HG03039 (cell line): ENCODE data around the gene CWC27.

Experiments used
- ATAC-seq: cut with Tn5 transposase; IDR thresholded peaks from one replicate; pipeline ENCODE4 v1.9.1; 2021; ENCODE audit warnings: mild to moderate bottlenecking, moderate library complexity; ENCODE audit not compliant: unreplicated experiment

Gene CWC27

DNA sequence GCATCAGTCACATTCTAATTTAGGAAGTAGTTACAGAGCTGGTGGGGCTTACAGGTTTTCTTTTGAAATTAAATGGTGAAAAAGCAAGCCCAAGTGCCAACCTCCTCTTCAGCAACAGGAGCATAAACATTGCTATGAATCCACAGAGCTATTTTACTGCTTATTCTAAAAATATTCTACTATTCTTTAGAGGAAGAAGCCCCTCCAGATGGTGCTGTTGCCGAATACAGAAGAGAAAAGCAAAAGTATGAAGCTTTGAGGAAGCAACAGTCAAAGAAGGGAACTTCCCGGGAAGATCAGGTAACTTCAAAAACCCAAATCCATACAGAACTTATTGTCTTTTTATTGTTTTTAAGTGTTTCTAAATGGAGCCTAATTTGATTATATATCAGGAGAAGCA lies 202.8 kb downstream of the CWC27 start:
- no peak for ATAC-seq

- ATAC-seq, result no peak
These were observed 203.3 kb downstream of the CWC27 start for GRCh38 chr5:64971990-64972389.

DNA sequence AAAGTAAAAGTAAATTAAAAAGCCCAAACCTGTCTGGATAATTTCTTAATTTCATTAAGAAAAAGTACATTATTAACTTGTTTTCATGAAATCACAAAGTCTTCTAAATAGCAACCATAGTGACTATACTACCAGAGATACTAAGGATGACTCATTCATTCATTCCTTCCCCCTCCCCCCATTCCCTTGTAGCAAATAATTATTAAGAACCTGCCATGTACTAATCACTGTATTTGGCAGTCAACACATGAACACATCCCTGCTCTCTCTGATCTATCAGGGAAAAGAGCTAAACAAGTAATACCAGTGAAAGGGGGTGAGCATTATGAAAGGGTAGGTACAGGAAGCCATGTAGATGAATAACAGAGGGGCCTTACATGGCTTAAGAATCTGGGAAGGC lies 203.9 kb downstream of the CWC27 start:
- ATAC-seq, result no peak

DNA sequence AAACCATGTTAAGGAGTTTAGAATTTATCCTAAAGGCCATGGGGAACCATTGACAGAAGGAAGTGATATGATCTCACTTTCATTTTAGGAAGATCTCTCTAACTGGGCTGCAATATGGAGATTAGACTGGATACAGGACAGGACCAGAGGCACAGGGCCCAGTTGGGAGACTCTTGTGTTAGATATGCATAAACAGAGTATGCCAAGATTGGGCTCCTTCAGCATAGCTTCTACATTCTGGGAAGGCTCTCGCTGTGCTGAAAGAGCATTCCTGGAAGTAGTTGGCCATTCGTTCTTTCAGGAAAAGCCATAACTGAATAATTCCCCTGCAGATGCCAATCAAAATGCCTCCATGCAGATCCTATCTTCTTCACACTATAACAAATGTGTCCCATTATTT lies 204.5 kb downstream of the CWC27 start:
- no peak for ATAC-seq

- no peak for ATAC-seq
These were observed 209.0 kb downstream of the CWC27 start for GRCh38 chr5:64977779-64978178.

- ATAC-seq, result no peak
These were observed 209.8 kb downstream of the CWC27 start for GRCh38 chr5:64978546-64978945.

- ATAC-seq, result no peak
These were observed 210.8 kb downstream of the CWC27 start for GRCh38 chr5:64979531-64979930.

DNA sequence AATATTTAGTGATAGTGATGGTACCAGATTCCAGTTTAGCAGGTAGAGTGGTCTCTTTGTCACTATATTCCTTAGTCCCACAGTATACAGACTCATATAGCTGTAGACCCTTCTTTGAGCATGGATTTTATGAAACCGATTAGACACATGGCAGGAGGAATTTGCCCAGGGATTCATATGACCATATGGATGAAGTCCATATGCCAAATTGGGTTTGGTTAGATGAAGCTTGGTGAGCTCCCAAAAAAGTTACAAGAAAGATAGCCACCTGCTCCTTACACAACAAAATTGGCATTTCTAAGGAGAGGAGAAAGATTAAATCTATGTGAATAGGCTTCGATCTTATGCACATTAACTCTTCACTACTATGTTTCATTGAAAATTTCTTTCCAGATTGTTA lies 211.4 kb downstream of the CWC27 start:
- ATAC-seq, result no peak

DNA sequence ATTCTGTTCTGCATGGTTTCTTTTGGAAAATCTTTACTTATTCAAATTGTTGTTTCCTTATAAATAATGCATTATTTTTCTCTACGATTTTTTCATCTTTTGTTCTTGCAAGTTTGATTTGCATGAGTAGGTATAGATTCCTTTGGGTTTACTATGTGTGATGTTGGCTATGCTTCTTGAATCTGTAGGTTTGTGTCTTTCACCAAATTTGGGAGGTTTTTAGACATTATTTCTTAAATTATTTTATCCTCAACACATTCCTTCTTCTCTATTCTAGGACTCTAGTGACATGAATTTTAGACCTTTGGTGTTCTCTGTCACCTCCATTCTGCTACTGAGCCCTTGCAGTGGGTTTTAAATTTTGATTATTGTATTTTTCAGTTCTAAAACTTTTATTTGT lies 219.0 kb downstream of the CWC27 start:
- ATAC-seq, result no peak

DNA sequence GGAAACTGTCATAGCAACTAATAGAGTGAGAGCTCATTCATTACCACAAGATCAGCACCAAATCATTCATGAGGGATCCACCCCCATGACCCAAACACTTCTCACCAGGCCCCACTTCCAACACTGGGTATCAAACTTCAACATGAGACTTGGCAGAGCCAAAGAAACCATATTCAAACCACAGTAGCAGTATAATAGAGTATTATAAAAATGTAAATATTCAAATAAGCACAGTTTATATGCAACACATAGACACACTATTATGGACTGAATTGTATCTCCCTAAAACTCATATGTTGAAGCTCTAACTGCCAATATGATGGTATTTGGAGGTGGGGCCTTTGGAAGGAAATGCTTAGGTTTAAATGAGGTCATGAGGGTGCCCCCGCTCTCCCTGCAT lies 240.5 kb downstream of the CWC27 start:
- no peak for ATAC-seq

GRCh38 chr5:65010841-65011240 lies 242.1 kb downstream of the CWC27 start:
- no peak for ATAC-seq

DNA sequence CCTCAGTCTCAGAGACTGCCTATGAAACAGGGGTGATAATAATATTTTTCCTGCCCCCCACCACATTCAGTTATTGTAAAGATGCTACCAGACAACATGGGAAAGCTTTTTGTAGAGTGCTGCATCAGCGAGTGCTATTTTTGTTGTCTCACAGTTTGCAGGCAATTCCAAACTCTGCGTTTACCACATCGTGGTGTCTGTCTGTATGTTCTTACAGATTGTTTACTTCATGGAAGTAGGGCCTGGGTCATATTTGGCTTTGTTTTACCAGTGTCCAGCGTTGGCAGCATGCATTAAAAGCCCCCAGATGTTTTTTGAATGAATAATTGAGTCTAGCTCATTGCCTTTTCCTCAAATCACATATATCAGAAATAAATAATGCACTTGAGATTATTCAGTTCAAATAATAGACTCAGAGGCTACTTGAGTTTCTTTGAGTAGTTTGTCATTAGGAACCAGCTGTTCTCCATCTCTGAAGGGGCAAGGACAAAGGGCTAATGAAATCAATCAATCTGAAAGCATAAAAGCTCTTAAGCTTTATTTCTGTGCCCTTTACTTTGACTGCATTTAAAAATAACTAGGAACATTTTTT lies 243.7 kb downstream of the CWC27 start:
- ATAC-seq, result no peak

DNA sequence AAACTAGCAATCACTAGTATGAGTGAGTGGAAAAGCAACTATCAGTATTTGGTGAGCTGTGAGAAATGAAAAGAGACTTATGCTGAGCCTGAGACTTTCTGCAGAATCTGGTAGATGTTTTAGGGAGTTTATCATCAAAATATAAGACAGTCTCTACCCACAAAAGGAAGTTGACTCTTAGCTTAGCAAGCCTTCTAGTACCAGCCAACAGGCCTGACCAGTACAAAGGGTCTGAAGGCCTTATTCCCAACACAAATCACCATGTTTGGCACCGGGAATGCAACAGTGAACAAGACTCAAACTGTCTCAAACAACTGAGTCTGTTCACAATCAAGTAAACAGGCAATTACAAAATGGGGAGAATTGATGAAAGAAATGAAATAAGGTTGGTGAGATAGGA lies 244.4 kb downstream of the CWC27 start:
- ATAC-seq, result no peak

DNA sequence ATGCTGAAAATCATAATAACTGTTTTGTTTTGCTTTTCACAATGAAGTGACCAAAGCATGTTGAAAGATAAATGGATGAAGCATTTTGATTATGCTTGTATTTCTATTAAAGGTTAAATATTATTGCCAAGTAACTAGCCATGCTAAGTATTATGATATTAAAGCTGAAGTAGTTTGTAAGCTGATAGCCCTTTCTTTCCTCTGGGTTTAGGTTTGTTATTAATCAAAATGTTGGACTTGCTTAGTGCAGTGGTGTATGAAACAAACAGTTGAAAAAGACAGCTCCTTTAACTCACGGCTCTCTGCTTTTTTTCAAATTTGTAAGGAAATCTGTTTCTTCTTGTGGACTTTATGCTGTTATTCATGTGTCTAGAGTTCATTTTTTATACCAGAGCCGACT lies 246.0 kb downstream of the CWC27 start:
- no peak for ATAC-seq

DNA sequence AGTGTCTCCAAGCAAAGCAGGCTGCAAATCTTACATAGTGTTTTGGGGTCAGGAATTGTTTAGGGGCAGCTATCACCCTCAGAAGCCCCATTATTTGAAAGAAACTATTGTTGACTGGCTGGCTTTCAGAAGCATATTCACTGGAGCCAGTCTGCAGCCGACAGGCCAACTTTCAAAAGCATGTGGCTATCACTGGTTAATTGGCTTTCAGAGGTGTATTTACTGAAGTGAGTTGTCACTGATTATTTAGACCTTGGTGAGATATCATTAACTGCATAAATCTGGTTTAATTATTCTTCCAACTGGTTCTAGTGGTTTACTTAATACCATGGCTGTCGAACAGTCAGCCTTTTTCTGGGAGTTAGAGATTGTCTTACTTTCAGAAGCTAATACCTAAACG lies 247.0 kb downstream of the CWC27 start:
- ATAC-seq, result no peak

GRCh38 chr5:65017636-65018035 lies 248.9 kb downstream of the CWC27 start:
- no peak for ATAC-seq

DNA sequence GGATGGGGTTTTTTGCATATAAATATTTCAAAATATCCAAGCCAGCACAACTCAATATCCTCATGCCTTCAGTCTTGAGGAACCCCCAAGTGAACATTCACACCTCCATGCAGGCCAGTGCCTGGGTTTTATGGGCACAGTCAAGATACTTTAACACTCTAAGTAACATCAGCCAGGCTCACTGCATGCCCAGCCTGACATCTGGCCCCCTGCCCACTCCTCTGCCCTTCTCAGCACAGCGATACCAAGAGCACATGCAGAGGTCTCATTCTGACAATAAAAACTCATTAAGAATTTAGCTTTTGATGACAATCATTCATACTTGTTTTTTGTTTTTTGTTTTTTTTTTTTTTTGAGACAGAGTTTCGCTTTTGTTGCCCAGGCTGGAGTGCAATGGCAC lies 250.0 kb downstream of the CWC27 start:
- ATAC-seq, result no peak

- ATAC-seq, result no peak
These were observed 251.8 kb downstream of the CWC27 start for GRCh38 chr5:65020492-65020891.

DNA sequence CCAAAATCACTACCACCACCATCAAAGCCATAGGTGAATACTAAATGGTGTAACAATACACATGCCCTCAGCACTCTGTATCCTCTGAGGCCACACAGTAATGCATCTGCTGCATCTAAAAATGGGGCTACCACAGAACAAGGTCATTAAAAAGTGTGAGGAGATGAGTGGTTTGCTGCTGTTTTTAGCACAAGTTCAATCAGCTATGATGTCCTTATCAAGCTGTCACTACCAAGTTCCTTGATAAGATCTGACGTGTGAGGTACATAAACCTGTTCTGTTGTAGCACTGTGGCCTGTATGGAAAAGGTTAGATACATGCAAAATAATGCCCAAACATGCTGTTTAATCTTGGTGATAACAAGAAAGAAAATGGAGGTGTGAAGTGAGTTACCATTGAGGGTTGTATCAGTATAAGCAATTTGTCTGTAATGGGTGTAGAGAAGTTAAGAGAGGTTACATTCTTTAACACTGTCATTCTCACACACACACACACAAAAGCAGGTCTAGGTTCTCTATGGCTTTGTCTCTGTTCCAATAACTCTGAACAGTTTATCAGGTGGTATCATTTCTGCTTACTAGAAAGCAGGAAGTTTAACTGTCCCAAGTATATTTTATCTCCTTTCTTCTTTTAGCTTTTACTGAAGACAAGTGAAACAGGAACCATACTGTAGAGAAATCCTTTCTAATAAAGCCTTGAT lies 252.9 kb downstream of the CWC27 start:
- no peak for ATAC-seq

DNA sequence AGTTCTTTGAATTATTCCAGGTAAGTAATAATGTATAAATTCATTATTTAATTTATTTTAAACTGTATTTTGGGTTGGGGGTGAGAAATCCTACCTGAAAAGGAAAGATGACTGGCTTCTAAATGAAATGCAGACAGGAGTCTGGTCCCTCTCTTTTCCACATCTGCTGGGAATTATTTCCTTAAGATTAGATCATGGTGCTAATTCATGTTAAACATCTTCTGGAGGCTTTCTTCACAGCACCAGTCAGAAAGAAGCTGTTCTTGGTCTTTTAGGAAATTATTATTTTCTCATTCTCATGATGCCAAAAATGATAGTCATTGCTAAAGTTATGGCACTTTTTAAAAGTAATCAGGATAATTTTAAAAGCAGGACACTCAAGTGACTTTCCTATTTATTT lies 254.2 kb downstream of the CWC27 start:
- no peak for ATAC-seq

DNA sequence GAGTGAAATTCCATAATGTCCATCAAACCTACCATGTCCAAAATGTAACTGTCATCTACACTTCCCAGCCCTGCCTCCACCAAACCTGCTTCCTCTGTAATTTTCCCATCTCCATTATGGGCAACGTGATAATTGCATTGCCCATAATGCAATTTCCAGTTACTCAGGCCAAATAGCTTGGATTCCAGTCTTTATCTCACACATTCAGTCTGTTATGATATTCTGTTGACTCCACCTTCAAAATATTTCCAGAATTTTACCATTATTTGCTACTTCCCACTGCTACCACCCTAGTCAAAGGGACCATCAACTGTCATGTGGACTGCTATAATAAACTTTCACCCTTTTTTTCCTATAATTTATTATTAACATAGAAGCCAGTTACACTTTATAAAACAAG lies 256.0 kb downstream of the CWC27 start:
- ATAC-seq, result no peak

- ATAC-seq, result no peak
These were observed 258.3 kb downstream of the CWC27 start for GRCh38 chr5:65026816-65027548.
